Measurements from ENCODE around the gene CTNNA3.
"Not testable (repeated sequence)": the region's sequence is repeated elsewhere in the genome, so short reads cannot be mapped to it uniquely, and the experiment has no call there.

The CTNNA3 gene

DNA sequence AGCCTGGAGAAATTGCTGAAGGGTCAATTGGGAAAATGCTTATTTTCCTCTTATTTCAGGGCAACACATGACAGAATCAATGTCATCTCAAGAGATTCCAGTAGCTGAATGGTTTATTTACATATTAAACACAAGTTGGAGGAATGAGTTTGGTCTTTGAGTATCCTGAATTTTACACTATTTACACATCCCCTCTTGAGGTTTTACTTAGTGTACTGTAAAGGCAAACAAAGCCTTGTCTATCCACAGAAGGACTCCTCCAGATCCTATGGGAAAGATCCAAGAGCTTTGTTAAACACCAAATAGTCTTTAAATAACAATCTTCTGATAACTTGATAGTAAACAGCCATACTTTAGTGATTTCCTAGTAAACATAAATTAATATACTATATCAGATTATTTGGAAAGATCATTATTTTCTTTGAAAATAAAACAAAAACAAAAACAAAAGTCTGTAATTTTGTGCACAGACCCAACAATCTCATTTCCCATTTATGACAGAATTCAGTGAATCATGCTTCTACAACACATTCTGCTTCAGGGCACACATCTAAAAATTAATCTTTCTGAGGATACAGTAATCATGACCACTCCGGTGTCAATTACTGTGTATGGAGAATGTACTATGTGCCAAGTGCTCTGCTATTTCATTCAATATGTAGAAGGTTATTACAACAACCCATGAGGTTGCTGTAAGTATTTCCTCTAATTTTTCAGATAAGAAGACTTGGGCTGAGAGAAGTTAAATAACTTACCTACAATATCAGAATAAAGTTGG lies 1345.2 kb downstream of the CTNNA3 start:
- DNase-seq: no peak

GRCh38 chr10:66349726-66350125 lies 1346.3 kb downstream of the CTNNA3 start:
- no peak for DNase-seq

DNA sequence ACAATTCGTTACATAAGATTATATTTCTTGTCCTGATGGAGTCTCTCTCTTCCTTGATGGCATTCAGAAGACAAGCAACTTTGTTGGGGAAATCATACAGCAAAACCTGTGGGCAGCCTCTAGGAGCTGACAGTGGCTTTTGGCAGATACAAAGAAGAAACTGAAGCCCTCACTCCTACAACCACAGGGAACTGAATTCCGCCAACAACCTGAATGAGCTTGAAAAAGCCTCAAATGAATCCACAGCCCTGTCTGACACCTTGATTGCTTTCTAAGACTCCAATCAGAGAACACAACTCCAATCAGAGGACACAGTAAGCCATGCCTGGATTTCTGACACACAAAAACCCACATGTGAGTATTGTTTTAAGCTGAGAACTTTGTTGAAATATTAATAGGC lies 1346.9 kb downstream of the CTNNA3 start:
- DNase-seq: no peak

- DNase-seq: no peak
Measured at GRCh38 chr10:66337211-66337610, 1358.8 kb downstream of the CTNNA3 start.

DNA sequence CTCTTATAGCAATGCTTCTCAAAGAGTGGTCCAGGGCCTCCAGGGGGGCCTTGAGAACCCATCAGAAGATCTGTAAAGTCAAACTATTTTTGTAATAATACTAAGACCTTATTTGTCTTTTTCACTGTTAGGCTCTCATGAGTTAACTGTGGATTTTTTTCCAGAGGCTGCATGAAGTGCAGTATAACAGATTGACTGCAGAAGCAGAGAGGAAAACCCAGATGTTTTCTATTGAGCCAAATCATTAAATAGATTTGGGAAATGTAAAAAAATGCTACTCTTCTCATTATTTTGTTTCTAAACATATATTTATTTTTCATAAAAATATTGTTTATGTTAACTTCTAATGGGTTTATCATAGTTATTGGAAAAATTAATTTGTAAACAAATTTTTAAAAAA lies 1359.2 kb downstream of the CTNNA3 start:
- DNase-seq: no peak

- DNase-seq: not testable (repeated sequence)
Measured at GRCh38 chr10:66335753-66336152, 1360.2 kb downstream of the CTNNA3 start.

GRCh38 chr10:66329147-66329546 lies 1366.8 kb downstream of the CTNNA3 start:
- no peak for DNase-seq

GRCh38 chr10:66326876-66327275 lies 1369.1 kb downstream of the CTNNA3 start:
- DNase-seq: no peak

DNA sequence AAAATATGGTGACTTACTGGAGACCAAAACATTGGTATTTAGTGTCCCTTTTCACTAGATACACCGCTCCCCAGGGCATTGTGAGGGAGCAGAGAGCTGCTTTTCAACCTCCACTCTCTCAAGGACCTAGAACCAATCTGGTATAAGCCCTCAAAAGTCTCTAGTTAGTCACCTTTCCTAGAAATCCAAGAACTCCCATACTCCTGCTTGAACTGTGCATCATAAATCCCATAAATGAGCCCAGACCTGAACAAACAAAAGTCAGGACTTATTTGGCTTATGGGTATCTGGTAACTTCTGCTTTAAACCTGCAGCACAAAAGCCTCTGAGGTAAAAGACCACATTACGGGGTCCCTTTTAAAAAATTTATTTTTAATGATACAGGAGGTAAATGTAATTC lies 1373.2 kb downstream of the CTNNA3 start:
- DNase-seq: no peak

DNA sequence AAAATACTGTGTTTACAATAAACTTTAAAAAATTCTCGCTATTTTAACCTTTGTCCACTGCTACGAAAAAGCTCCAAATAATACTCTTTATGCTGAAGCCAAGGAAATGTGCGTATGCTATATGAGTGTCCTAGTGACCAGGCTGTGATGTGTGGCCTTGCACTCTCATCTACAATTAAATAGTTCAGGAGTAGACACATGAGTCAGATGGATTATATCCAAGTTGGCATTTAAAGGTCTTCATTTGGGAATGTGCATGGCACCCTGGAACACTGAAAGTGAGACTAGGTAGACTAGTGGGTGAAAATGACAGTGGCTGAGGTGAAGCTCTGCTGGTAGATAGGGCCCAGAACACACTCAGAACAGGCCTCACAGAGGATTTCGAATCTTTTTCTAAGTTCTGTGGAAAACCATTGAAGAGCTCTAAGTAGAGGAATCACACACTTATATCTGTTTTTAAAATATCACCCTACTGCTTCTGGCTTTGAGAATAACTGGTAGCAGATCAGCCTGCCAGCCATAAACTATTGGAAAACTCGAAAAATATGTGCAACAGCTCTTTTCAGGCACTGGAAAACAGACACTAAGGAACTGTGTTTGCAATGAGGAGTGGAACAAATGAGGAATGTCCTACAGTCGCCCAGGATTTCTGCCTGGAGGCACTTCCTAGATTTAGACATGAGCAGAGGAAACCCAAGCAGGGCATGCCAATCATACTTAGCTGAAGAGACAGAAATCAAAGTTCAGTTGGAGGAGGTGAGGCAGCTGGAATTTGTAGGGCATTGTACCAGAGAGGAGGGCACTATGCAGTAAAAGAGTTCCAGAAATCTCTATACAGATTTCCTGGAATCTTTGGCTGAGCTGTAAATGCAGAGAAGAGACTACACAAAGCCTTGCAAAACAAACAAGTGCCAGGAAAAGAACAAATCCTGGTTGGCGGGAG lies 1374.0 kb downstream of the CTNNA3 start:
- no peak for DNase-seq

- no peak for DNase-seq
Measured at GRCh38 chr10:66318761-66319160, 1377.2 kb downstream of the CTNNA3 start.

- no peak for DNase-seq
Measured at GRCh38 chr10:66307826-66308225, 1388.2 kb downstream of the CTNNA3 start.

DNA sequence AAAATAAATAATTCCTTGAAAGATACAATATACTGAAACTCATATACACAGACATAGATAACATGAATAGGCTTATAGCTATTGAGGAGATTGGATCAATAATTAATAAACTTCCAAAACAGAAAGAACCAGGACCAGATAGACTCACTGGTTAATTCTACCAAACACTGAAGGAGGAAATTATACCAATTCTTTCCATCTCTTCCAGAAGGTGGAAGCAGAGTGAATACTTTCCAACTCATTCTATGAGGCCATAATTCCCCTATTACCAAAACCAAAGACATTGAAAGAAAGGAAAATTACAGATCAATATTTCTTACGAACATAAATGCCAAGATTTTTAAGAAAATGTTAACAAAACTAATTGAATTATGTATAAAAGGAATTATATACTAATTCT lies 1394.9 kb downstream of the CTNNA3 start:
- no peak for DNase-seq

- DNase-seq: no peak
Measured at GRCh38 chr10:66295602-66296001, 1400.4 kb downstream of the CTNNA3 start.

DNA sequence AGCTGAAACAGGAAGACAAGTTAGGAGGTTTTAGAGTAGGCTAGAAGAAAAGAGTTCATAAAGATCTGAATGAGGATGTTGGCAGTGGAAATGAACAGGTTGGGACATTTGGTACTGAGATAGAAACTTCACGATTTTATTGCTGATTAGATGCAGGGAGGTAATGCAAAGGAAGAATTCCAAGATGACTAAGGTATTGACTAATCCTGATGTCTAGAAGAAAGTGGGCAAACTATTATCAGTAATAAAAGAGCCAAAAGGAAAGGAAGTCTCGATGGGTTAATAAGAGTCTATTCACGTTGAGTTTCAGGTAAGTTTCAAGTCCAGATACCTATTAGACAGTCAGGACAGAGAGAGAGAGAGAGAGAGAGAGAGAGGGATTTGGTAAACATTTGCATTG lies 1401.5 kb downstream of the CTNNA3 start:
- no peak for DNase-seq

DNA sequence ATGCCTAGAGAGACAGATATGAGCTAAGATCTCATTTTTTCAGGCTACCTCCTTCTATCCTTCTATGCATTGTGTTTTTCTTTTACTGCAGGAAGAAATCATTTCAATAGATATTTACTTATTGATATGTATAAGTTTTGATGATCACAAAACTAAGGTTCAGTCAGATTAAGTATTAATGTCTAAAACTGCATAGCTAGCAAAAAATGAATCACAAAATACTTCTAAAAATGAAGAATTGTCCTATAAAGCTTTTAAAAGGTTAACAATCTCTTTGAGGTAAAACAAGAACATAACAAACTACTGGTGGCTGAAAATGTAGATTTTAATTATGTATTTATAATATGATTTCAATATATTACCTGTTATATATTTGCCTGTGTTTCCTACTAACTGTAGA lies 1403.1 kb downstream of the CTNNA3 start:
- no peak for DNase-seq

DNA sequence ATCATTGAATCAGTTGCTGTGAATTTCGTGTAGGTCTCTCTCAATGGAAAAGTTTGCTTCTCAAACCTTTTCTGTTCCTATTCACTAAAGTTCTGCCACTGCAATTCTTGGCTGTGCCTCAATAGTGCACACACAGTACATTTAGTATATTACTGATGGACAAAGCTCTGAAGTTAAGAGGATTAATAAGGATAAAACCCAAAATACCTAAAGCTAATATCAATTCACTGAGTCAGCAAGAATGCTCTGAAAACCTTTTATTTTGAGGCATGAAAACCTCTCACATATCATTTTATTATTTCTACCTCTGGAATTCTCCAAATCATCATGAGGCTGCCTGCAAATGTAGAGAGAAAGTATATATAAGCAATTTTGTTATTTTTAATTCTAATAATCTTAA lies 1403.5 kb downstream of the CTNNA3 start:
- DNase-seq: no peak

DNA sequence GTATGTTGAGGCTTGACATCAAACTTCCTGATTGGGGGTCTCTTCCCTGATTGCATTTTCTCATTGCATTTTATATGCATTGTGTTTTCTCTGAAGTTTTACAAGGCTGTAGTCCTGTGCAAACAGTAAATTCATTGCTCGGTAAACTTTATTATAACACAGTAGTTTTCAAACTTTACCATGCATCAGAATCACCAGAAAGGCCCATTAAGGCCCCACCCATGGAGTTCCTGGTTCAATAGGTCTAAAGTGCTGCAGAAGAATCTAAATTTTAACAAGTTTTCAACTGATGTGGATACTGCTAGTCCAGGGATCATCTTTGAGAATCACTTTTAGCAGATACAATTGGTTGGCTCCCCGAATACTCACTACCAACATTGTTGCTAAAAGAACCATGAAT lies 1404.9 kb downstream of the CTNNA3 start:
- DNase-seq: no peak

GRCh38 chr10:66284621-66285020 lies 1411.4 kb downstream of the CTNNA3 start:
- no peak for DNase-seq

GRCh38 chr10:66283874-66284464 lies 1412.0 kb downstream of the CTNNA3 start:
- DNase-seq: no peak

- DNase-seq: no peak
Measured at GRCh38 chr10:66283064-66283463, 1412.9 kb downstream of the CTNNA3 start.

GRCh38 chr10:66281327-66281726 lies 1414.7 kb downstream of the CTNNA3 start:
- DNase-seq: no peak

- no peak for DNase-seq
Measured at GRCh38 chr10:66277481-66277880, 1418.5 kb downstream of the CTNNA3 start.

Measured in retina (tissue), 1 donor.